Activated CD8-positive, alpha-beta memory T cell treated with anti-CD3 and anti-CD28 coated beads, Interleukin-2, amount 50 U/mL, for 48 hours (primary cell): ENCODE measurements around the gene RNF31.

Experiments
- DNase-seq: peaks from one replicate; pipeline ENCODE4 v3.0.0-alpha.2; 2020

RNF31 gene

GRCh38 chr14:24160850-24161804 lies 13.8 kb downstream of the RNF31 start, which contains the start of gene IRF9:
Gene IRF9, plus strand, starts transcription at chr14:24161265. Its CDS starts 880 bp downstream, at chr14:24162145.
- peak; percentile 100 for DNase-seq

- DNase-seq, result no peak
Observed at GRCh38 chr14:24162093-24162492, 14.8 kb downstream of the RNF31 start.

- no peak for DNase-seq
Observed at GRCh38 chr14:24164518-24164991, 17.3 kb downstream of the RNF31 start.

- no peak for DNase-seq
Observed at GRCh38 chr14:24165785-24166184, 18.5 kb downstream of the RNF31 start.

- DNase-seq, result no peak
Observed at GRCh38 chr14:24167469-24168114, 20.3 kb downstream of the RNF31 start.

- peak; percentile 89 for DNase-seq
Observed at GRCh38 chr14:24171422-24172260, 24.3 kb downstream of the RNF31 start, which contains the start of gene REC8. Gene REC8, plus strand, starts transcription at chr14:24172080. Its CDS starts 473 bp downstream, at chr14:24172553.

- no peak for DNase-seq
Observed at GRCh38 chr14:24172261-24172860, 25.1 kb downstream of the RNF31 start.

GRCh38 chr14:24172871-24173281 lies 25.6 kb downstream of the RNF31 start:
- no peak for DNase-seq

- DNase-seq, result no peak
Observed at GRCh38 chr14:24176599-24176998, 29.3 kb downstream of the RNF31 start.

GRCh38 chr14:24177041-24177825 lies 29.9 kb downstream of the RNF31 start:
- no peak for DNase-seq

GRCh38 chr14:24177891-24178290 lies 30.6 kb downstream of the RNF31 start:
- DNase-seq, result no peak

GRCh38 chr14:24178399-24179178 lies 31.3 kb downstream of the RNF31 start:
- DNase-seq, result no peak

- DNase-seq, result no peak
Observed at GRCh38 chr14:24179294-24179960, 32.1 kb downstream of the RNF31 start.

GRCh38 chr14:24179961-24180796 lies 32.9 kb downstream of the RNF31 start:
- DNase-seq, result no peak

GRCh38 chr14:24181371-24182077 lies 34.2 kb downstream of the RNF31 start:
- no peak for DNase-seq

GRCh38 chr14:24182110-24182882 lies 35.0 kb downstream of the RNF31 start:
- no peak for DNase-seq

- no peak for DNase-seq
Observed at GRCh38 chr14:24183014-24183481, 35.8 kb downstream of the RNF31 start.
